COLO668 (cell line): ENCODE data around the gene PRICKLE2.
A peak's percentile ranks its signal among the peaks of the same experiment; 100 is the strongest.

Experiments
- DNase-seq: peaks from one replicate; lab custom pipeline; 2025; ENCODE audit not compliant: unreplicated experiment; lab: John Stamatoyannopoulos, UW

PRICKLE2 gene

DNA sequence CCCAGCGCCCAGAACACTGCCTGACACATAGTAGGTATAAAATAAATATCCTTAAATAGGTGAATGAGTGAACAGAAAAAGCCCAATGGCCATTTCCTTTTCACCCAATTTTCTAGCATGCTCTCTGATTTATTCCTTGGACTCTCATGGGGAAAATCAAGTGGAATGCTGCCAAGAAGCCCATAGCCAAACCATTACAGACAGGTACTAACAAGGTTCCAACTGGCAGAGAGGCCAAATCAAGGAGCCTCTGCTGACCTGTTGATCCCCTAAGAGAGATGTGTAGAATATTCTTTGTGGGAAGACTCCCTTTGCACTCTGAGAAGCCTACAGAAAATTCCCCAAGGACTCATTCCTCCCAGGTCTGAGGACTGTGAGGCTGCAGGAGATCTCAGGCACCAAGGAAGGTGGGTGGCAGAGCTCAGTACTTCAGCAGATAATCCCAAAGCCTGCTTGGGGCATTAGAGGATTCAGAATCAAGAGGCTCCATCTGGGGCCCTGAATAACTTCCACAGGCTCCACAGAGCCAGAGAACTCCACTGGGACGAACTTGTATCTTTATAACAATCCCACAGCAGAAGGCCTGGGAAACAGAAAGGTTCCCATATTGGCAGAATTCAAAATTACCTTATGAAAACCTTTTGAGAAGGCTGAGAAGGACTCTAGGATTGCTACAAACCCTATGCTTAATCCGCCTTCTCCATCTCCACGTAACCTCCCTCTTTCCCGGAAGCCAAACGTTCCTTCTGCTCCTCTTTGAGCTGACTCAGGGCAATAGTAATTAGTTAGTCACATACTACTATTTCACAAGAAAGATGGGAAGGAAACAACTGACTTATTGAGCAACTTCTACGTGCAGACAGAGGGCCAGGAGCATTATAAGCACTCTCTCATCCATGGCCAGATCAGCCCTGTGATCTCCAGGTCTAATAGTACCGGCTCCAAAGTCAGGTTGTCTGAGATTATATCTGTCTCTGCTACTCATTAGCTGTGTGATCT, 34.5 kb downstream of the PRICKLE2 start:
- DNase-seq, result no peak

- no peak for DNase-seq
Measured at GRCh38 chr3:64188810-64189560, 36.3 kb downstream of the PRICKLE2 start.

- DNase-seq, result peak; percentile 6
Measured at GRCh38 chr3:64187065-64187959, 38.0 kb downstream of the PRICKLE2 start.

DNA sequence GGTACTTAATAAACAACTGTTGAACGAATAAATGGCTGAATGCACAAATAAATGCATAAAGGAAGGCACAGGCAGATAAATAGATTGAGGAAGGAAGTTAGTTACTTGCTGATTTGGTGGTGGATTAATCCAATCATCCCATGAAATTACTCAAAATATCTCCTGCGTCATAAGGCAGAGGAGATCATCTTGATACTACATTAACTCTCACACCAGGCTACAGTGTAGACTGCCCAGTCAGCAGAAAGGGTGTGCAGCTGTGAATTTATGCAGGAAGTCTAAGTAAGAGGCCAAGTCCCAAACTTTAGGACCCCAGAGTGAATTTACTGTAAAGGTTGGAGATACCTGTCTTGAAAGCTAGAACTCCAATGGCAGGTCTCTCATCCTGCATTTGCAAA, 38.6 kb downstream of the PRICKLE2 start:
- DNase-seq, result no peak

DNA sequence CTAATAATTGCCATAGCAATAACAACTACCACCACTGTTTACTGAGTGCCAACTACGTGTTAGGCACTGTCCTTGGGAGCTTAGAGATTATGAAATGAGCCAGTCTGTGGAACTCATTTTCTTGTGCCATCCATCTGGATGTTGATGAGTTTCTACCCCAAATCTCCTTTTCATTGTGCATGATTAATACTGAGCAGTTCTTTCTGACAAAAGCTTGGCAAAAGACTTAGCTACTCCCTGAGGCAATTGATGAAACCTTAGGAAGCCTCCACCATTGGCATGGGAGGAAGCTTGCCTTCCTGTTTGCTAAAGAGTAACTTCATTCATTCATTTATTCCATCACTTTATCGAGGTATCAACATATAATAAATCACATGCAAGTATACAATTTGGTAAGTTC, 39.8 kb downstream of the PRICKLE2 start:
- DNase-seq, result no peak

- DNase-seq, result no peak
Measured at GRCh38 chr3:64184621-64185020, 40.6 kb downstream of the PRICKLE2 start.

- DNase-seq, result no peak
Measured at GRCh38 chr3:64179860-64180259, 45.4 kb downstream of the PRICKLE2 start.

GRCh38 chr3:64179249-64179648, 46.0 kb downstream of the PRICKLE2 start:
- DNase-seq, result no peak

DNA sequence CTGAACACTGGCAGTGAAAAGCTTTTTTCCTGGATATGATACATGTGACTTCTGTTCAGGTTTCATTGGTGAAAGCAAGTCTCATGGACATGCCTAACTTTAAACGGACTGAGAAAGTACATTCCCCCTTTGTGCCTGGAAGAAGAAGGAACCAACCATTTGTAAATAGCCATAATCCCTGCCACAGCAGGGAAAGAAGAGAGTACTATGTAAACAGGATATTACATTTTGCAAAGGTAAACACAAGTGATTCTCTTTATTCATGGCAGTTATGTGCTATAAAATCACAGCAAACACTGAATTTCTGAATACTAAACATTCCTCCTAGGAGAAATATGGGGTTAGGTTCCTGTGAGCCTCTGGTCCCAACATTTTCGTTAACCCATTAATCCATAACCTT, 46.8 kb downstream of the PRICKLE2 start:
- DNase-seq, result no peak

GRCh38 chr3:64176461-64176996, 48.7 kb downstream of the PRICKLE2 start:
- no peak for DNase-seq

DNA sequence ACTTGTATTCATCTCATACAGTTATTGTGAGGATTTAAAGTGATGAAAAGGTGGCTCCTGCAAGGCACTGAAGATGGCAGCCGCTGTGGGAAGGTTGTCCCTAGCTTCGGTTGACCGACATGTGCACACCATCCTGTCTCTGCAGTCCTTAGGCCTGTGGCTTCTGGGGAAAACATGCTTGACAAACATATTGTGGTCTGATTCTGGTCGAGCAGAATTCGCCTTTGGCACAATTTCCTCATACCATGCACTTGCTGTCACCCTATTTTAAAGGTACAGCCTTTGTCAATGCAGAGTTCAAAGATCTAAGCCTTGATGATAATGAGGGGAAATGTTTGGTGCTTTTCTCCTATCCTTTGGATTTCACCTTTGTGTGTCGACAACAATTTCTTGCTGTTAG, 50.9 kb downstream of the PRICKLE2 start:
- no peak for DNase-seq

DNA sequence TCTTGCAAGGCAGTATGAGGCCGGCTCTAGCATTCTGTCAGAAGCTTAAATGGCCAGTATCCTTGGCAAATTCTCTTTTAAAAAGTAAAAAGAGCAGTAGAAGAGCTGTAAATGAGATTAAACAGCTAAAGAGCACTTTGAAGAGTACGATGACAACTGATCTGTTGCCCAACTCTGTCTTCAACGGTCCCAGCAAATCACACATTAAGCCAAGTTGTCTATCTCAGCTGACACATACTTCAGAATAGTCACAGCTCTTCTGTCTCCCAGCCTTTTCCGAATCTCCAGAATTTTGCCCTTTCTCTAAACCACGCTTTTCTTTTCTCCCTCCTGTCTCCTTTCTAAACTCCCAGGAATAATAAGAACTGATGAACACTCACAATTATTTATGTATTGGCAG, 51.7 kb downstream of the PRICKLE2 start:
- no peak for DNase-seq

- no peak for DNase-seq
Measured at GRCh38 chr3:64170270-64170669, 55.0 kb downstream of the PRICKLE2 start.

GRCh38 chr3:64167868-64168267, 57.4 kb downstream of the PRICKLE2 start:
- no peak for DNase-seq

GRCh38 chr3:64167351-64167750, 57.9 kb downstream of the PRICKLE2 start:
- DNase-seq, result no peak

DNA sequence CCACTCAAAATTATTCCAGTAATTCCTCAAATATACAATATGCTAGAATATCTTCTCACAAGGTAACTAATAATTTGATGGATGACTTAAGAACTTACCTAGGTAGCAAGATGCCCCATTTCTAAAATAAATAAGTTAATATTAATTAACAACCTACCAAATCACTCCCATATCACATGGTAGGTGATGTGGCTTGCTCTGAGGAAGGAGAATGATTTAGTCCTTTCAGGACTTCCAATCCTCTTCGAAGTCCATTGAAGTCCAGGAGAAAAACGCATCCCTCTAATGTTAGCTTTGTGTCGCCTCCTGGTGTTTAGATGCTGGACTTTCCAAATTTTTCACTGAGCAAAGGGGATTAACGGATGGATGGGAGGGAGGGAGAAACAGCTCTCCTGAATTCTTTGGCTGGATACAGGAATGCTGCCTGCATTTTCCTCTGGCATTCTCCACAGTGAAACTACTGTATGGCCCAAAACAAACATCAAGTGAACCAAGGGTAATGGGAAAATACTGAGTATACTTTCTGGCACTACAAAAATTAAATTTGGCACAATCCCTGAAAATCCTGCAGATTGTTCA, 58.6 kb downstream of the PRICKLE2 start:
- no peak for DNase-seq

GRCh38 chr3:64164349-64164748, 60.9 kb downstream of the PRICKLE2 start:
- DNase-seq, result no peak

- no peak for DNase-seq
Measured at GRCh38 chr3:64163755-64164148, 61.5 kb downstream of the PRICKLE2 start.

DNA sequence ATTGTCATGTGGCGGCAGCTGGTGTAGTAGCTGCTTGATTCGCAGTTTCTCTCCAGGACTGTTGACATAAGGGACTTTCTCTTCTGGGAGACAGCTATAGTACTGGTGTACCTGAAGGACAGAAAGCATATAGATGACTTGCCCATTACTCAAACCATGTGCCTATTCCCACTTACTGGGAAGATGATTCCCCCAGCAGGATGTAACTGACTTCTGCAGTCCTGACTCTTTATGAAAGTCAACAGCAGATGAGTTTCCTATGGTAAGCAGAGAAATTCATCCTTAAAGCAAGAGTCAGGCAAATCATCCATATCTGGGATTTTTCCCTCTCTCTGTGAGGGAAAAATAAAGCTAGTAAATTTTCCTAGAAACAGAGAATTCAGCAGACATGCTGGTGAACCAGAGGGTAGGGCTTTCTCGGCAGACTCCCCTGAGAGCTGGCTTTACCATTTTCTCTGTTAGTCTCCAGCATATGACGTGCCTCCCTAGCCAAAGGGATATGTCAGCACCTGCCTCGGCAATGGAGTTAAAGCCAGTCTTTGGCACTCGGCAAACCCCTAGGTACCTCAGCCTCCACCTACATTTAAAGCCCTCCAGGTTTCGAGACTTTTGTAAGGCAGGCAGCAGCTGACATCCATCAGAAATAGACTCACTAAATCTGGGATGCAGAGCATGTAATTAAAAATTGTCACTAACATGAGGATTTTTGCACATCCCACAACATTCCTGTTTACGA, 62.1 kb downstream of the PRICKLE2 start:
- no peak for DNase-seq

DNA sequence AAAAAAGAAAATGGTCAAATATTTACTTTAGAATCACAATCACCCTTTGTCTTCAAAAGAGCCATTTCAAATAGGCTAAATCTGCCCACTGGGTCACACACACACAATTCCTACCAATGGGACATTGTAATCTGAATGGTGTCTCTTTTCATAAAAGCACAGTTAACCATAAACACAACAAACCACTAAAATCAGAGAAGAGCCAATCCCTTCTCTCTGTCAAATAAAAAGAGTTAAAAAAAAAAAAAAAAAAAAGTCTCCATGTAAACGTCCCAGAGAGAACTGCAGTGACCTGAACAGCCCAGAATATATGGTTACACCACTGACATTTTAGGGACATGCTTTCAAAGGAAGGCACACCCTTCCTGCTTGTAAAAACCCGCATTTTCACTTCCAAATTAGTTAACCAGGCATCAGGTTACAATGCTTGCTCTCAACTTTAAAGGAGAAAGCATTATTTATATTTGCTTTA, 63.7 kb downstream of the PRICKLE2 start:
- DNase-seq, result no peak
